GM18861 (cell line): ENCODE results near the gene NR4A3.
"Not testable (repeated sequence)": the region's sequence is repeated elsewhere in the genome, so short reads cannot be mapped to it uniquely, and the experiment has no call there.

ENCODE experiments used
- ATAC-seq: cut with Tn5 transposase; IDR thresholded peaks from one replicate; pipeline ENCODE4 v1.9.1; 2021; ENCODE audit not compliant: unreplicated experiment

NR4A3 gene

DNA sequence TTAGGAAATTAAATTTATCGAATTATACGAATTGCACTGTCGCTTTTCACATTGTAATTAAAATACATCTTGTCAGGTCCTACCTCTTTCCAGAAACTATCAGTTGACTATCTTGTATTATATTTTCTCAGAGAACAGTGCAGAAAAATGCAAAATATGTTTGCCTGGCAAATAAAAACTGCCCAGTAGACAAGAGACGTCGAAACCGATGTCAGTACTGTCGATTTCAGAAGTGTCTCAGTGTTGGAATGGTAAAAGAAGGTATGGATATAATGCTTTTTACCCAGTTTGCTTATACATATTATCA is 10.8 kb downstream of the NR4A3 start:
- ATAC-seq: no peak

DNA sequence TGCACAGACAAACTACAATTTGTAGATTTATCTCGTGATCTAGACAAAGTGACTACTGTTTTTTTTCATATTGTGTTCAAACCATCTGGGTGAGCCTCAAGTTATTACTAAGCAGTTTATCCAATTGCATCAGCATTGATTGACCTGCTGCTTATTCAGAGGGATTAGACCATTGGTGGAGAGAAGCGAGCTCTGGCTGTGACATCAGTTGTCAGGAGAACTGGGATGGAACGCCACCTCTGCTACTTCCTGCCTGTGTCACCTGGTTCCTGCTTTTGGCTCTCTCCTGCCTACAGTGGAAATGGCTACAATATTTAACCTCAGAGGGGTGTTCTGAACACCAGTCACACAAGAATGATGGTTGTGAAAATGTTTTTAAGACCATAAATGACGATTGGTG is 12.1 kb downstream of the NR4A3 start:
- ATAC-seq: no peak

DNA sequence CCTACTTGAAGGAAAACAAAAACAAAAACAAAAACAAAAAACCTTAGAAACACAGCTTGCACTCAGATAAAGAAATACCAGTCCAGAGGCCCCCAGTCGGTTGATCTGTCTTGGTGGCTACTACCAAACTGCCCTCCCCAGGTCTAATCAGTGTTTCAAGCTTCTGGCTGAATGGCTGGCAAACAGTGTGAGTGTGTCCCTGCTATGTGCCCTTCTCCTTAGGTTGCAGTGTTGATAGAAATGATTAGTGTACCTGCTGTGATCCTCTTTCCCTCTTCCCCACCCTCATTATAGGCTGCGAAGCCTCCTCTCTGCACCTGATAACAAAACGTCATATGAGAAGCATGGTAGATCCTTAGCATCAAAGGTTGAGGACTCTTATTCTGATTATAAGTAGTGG is 12.8 kb downstream of the NR4A3 start:
- ATAC-seq: no peak

DNA sequence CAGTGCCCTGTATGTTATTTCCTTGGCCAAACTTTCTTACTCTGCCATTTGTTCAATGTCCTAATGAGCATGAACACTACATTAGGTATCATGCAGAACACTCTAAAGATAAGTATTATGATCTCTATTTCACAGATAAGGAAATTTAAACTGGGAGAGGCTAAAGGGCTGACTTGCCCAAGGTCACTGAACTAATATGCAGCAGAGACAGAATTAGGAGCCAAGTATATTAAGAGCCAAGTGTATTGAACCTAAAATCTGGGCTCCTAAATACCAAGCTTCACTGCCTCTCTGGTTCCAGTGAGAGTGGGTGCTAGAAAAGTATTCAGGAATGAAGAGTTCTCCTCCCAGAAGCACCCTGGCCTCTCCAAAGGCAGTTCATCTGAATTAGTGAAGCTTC is 13.5 kb downstream of the NR4A3 start:
- no peak for ATAC-seq

DNA sequence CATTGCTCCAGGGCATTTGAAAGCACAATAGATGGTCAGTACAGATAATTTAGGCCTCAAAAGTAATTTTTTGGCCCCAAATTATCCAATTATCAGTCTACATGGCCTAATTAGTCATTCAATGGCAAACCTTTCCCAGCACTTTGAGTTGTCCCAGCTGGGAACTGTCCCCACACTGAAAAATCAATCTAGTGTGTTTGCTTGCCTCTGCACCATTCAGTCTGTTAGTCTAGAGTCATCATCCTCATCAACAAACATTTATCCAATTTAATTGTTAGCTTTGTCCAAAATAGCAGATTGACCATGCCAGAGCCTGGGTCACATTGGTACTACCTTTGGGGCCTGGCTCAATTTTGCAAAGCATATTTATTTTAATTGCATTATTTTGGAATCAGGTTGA is 13.9 kb downstream of the NR4A3 start:
- ATAC-seq: no peak

DNA sequence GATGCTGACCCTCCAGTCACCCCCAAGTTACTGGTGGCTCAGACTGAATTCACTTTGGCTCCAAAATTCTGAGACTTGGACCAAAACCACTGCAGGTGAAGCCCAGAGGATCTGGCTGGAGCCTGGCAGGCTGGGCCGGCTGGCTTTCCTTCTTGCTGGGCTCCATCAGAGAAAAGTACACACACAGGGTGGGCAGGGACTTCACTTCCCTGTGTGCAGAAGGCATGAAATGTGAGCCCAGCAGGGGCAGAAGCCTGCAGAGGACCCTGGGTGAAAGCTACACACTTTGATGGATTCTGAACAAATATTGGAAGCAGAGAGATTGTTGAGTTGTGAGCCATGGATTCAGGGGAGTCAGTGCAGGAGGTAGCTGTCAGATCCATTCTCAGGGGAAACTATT is 18.4 kb downstream of the NR4A3 start:
- ATAC-seq: no peak

DNA sequence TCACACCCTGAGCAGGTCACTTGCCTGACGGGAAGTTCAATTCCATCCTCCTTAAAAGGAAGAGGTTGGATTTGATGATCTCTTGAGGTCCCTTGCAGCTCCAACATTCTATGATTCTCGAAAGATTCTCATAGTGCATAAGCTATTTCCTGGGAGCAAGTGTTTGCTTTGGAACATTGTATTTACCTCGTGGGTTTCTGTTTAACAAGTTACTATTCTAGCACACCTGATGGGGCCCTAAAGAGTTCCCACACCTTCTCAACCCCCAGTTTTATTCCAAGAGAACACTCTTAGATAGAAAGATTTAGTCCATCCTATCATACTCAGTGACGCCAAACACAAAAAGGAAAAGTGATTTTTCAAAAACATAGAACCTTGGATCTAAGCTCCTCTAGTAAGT is 23.4 kb downstream of the NR4A3 start:
- no peak for ATAC-seq

DNA sequence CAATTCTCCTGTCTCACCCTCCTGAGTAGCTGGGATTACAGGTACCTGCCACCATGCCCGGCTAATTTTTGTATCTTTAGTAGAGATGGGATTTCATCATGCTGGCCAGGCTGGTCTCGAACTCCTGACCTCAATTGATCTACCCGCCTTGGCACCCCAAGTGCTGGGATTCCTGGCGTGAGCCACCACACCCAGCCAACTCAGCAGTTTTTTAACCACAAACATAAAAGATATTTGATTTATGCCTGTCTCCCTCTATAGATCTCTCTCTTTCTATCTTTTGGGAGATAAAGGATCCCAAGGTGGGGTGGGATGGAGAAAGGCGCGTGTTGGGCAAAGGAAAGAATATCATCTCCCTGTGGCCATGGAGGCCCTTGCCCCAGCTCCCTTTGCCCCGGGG is 26.8 kb downstream of the NR4A3 start:
- ATAC-seq: no peak

DNA sequence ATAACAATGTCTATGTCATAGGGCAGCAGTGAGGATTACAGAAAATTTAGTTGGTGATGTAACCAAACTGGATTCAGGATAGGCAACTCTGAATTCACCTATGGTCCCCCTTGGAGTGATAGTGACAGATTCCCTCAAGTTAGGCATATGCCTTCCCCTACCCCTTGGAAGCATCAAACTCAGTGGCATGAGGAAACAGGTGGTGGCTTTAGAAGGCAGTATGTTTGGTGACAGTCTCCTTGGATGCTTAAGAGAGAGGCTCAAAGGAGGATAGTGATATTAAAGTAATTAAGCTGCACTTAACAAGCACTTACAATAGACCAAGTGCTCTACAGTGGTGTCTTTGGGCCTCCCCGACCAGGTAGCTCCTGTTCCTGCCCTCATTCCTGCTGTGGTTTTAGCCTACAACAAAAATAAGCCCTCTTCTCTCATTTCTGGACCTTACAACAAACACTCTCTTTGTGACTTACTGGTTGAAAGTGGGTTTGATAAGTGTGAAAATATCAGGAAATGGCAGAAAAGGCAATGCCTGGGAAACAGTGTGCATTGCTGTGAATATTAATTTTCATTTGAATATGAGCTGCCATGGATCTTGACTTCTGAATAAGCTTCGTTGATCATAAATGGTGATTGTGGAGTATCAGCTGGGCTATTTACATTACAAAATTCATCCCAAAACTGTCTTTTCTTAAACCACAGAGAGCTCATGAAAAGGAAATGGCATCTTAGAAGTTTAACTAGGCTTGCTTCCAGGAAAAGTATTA is 29.2 kb downstream of the NR4A3 start:
- no peak for ATAC-seq

DNA sequence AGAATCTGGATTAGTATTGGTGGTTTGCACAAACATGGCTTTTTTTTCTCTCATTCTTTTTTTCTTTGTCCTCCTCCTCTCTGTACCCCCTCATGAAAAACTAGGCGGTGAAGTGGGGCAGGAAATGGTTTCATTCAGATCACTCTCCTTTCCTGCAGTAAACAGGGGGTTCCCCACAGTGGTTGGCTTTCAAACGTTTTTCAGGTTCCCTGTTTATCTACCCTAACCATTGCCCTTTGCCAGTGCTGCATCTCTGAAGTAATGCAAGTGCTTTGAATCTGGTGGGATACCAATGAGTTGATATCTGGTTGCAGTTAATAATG is 29.8 kb downstream of the NR4A3 start:
- ATAC-seq: peak; percentile 95

DNA sequence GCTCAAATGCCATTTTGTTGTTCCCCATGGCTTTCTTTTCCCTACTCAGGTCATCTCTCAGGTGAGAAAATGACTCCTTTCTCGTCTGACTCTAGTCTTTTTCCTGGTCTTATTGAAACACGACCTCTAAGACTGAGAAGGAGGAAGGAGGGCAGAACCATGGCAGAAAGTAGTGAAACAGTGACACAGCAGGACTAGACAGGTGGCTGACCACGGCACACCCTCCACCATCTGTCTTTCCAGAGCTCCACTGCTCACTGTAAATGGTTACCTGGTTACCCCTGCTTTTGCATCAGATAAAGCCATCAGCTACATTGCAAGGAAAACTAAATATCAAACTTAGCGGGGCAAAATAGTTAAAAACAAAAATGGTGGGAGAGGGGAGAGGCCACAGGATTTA is 30.9 kb downstream of the NR4A3 start:
- peak; percentile 33 for ATAC-seq

DNA sequence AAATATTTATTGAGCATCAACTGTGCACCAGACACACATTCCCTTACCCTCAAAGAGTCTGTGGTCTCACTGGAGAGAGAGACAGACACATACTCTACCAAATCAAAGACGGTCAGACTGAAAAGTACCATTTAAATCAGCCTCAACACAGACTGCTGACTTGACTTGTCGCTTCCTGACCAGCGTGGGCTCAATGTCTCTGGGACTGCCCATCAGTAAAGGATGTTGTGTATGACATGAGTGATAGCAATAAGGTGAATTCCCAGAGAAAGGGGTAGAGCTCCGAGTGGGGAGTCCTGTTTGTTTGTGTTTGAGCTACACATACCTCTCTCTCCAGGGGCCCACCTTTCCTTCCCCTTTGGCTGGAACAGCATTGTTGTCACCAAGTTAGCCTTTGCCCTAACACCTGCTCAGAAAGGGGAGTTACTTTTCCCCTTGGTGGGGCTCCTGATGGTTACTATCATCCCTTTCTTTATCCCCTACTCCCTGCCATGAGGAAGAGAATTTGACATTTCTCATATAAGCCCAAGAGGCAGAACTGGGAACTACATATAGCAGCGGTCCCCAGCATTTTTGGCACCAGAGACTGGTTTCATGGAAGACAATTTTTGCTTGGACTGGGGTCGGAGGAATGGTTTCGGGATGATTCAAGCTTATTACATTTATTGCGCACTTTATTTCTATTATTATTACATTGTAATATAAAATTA is 33.9 kb downstream of the NR4A3 start:
- no peak for ATAC-seq

DNA sequence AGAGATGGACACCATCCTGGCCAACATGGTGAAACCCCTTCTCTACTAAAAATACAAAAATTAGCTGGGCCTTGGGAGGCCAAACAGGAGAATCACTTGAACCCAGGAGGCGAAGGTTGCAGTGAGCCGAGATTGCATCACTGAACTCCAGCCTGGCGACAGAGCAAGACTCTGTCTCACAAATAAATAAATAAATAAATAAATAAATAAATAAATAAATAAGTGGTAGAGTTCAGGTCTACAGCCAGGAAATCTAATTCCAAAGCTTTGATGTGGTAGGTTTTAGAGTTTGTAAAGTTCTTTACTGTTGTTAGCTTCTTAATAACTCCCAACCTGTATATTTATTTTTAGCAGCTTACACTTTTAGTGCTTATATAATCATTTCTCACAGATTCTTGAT is 35.9 kb downstream of the NR4A3 start:
- ATAC-seq: not testable (repeated sequence)

DNA sequence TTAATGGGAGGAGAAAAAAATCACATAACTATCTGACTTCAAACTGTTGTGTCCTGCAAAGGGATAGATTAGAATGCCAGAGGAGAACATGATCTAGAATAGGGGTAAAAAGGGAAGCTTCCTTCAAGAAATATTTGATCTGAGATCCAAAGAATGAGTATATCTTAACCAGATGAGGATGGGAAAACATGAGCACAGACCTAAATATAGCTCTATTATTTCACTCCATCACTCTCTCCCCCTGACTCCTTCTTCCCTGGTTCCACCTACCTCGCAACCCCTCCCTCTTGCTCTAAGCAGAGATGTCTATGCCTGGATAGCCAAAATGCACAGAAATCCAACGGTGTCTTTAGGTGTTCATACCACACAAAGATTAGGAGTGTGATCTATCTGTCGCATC is 36.4 kb downstream of the NR4A3 start:
- ATAC-seq: no peak

DNA sequence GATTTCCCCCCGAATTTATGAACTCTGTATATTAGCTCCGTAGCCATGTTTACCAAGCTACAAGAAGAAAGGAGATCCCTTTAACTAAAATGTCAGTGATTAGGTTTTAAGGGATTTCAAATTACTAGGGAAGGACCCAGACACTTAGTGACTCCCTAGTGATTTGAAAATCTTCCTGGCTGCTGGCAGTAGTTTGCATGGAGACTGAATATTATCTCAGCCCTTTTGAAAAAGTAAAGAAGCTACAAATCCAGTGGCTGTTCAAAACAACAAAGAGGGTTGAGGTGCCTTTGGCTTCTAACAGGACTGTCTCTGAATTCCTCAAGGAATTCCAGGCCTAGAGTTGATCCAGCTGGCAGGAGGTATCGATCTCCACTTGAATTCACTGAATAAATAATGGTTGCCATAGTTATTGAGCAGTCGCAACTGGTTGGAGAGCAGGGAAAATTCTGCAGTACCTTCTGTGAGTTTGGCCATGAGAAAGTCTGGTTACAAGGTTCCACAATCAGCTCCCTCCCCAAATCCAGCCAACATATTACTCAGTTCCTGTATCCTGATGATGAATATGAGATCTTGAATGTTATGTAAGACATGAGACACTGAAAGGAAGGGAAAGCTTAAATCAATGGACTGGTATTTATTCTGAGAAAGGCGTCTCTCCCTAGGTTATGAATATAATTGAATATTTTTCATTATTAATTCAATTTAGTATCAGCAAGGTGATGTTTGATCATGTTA is 37.7 kb downstream of the NR4A3 start:
- ATAC-seq: no peak

DNA sequence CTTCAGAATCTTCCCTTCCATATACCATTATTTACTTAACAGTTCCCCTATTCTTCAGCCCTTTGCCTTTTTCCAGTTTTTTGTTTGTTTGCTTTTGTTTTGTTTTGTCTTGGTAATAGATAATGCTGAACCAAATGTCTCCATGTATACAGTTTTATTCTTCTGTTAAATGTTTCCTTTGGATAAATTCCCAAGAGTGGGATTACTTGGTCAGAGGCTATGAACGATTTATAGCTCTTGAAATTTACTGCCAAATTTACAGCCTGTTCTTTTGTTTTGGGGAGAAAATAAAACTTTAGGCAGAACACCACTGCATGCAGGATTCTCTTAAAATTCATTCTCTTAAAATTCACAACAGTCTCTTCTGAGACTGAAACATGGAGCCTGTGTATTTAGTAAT is 38.6 kb downstream of the NR4A3 start:
- no peak for ATAC-seq

DNA sequence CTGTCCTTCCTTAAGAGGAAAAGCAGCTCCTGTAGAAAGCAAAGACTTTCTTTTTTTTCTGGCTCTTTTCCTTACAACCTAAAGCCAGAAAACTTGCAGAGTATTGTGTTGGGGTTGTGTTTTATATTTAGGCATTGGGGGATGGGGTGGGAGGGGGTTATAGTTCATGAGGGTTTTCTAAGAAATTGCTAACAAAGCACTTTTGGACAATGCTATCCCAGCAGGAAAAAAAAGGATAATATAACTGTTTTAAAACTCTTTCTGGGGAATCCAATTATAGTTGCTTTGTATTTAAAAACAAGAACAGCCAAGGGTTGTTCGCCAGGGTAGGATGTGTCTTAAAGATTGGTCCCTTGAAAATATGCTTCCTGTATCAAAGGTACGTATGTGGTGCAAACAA is 42.3 kb downstream of the NR4A3 start:
- no peak for ATAC-seq

DNA sequence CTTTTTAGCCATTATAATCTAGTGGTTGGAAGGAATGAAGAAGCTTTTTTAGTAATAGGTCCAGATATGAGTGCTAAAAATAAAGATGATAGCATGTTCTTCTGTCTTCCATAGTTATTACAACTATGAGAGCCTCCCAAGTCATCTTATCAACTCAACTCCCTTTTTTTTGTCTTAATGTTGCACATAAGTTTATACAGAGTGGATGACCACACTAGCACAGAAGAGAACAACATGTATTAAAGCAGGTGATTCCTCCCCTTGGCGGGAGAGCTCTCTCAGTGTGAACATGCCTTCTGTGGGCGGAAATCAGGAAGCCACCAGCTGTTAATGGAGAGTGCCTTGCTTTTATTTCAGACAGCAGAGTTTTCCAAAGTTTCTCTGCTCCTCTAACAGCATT is 44.7 kb downstream of the NR4A3 start:
- no peak for ATAC-seq

DNA sequence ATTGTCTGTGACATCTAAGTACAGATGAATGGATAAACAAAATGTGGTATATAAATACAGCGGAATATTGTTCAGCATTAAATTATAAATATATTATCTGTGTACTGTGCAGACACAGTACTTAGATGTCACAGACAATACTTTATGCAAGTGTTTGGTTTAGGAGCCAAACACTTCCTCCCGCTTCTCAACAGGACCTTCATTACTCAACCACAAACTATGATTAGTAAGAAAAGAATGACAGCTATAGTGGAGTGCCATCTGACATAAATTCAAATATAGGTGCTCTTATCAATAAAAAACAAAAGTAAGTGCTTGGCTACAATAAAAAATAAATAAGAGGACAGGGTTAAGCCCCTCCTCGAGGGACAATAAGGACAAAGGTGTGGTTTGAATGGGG is 45.9 kb downstream of the NR4A3 start:
- ATAC-seq: no peak

DNA sequence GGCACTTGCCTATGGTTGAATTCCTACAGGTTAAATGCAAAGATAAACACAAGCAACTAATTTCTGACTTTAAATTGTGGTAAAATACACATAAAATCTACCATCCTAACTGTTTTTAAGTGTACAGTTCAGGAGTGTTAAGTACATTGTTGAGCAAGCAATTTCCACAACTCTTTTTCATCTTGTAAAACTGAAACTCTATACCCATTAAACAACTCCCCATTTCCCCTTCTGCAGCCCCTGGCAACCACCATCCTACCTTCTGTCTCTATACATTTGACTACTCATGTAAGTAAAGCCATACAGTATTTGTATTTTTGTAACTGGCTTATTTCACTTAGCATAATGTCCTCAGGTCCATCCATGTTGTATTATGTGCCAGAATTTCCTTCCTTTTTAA is 46.3 kb downstream of the NR4A3 start:
- ATAC-seq: no peak

DNA sequence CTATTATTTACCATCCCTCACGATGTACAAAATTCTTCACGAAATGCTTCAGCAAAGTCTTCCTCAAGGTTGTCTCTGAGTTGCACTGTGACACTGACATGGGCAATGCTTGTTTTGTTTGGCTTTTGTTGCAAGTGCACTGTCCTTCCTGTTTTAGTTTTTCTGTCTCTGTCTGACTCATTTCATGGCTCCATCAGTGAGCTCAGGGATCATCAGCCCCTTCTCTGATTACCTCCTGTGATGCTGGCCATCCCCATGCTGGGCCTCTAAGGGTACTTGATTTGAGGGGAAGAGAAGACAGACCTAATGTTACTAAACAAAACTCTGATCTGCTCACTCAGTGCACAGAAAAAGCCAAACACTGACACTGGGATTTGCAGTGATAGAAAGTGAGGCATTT is 47.2 kb downstream of the NR4A3 start:
- ATAC-seq: peak; percentile 80

DNA sequence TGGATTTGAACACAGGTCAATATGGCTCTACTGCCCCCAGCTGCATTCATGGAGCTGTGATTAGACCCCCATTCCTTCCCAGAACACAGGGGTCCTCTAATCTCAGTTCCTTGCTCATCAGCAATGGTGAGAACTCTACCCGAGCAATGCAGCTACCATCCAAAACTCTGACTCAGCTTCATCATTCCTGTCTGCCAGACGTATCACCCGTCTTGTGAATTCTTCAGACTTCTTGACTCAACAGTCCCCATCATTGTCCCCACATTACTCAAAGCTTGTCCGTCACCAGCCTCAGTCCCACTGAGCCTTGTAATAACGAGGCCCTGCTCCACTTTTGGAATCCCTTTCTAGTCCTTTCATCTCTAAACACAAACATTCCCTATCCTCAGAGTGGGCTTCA is 48.4 kb downstream of the NR4A3 start:
- no peak for ATAC-seq

DNA sequence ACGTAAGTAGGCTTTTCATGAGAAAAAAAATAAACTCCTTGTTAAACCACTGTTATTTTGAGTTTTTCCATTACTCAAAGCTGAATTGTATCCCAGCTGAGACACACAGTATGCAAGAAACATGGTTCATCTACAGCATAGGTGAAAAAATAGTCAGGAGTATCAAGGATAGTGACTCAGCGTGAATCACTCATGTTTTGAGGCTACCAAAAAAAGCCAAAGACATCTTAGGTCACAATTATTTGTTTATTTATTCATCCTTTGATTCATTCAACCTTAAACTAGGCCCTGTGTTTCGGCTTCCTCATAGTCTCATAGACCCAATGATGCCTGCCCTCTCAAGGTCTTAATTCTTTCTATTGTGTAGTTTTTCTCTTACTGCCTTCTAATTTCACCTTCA is 51.8 kb downstream of the NR4A3 start:
- ATAC-seq: no peak
